ENCODE results near the gene TAF6L. TPM values are rescaled to one million over a fixed set of nuclear protein-coding genes. Genes with fewer than 3 reads are reported as not detected.
A peak's percentile ranks its signal among the peaks of the same experiment; 100 is the strongest.
"Not testable (repeated sequence)": the region's sequence is repeated elsewhere in the genome, so short reads cannot be mapped to it uniquely, and the experiment has no call there.

The TAF6L gene
- total RNA-seq, 4 donors from 2014 or later = 13.5 to 43.2 (median 21.4) TPM

- H3K4me3 ChIP-seq = no peak overlapping the region
- no peaks in the 10 kb centered on the region for H3K27me3 ChIP-seq
- in situ Hi-C loops (cut with MboI; ENCODE audit: low sequenced_read_pairs in 4 of 4) (no loop called here), intact Hi-C loops (cut with DNase I; ENCODE audit: low total_unique reads) (no loop called here)
- ATAC-seq = no peak
- H3K36me3 ChIP-seq = peaks cover 0 to 6% of the 10 kb centered on the region in 2 donors
- no peak overlapping the region for H3K27ac ChIP-seq
- DNase-seq = no peak
- H3K9me3 ChIP-seq = no peaks in the 10 kb centered on the region
- peaks cover 19 to 27% of the 10 kb centered on the region in 2 donors for H3K4me1 ChIP-seq
- no peak for TF ChIP-seq POLR2A (IDR thresholded peaks at IDR 0.05)
- TF ChIP-seq, protein P1, sequence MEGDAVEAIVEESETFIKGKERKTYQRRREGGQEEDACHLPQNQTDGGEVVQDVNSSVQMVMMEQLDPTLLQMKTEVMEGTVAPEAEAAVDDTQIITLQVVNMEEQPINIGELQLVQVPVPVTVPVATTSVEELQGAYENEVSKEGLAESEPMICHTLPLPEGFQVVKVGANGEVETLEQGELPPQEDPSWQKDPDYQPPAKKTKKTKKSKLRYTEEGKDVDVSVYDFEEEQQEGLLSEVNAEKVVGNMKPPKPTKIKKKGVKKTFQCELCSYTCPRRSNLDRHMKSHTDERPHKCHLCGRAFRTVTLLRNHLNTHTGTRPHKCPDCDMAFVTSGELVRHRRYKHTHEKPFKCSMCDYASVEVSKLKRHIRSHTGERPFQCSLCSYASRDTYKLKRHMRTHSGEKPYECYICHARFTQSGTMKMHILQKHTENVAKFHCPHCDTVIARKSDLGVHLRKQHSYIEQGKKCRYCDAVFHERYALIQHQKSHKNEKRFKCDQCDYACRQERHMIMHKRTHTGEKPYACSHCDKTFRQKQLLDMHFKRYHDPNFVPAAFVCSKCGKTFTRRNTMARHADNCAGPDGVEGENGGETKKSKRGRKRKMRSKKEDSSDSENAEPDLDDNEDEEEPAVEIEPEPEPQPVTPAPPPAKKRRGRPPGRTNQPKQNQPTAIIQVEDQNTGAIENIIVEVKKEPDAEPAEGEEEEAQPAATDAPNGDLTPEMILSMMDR (IDR thresholded peaks at IDR 0.05 in 4 of 5, conservative IDR thresholded peaks at IDR 0.05 in 1 of 5) = no peak
Observed at GRCh38 chr11:62757846-62758788, 13.1 kb upstream of the TAF6L start.

GRCh38 chr11:62760867-62761227 lies 10.3 kb upstream of the TAF6L start:
- H3K36me3 ChIP-seq = peaks cover 0 to 12% of the 10 kb centered on the region in 2 donors
- peaks cover 12 to 21% of the 10 kb centered on the region in 2 donors for H3K4me1 ChIP-seq
- H3K27ac ChIP-seq = peak overlapping the region; percentile 80 to 96 (median 88)
- ATAC-seq; H3K9me3 ChIP-seq; DNase-seq; H3K27me3 ChIP-seq; intact Hi-C loops (cut with DNase I; ENCODE audit: low total_unique reads); in situ Hi-C loops (cut with MboI; ENCODE audit: low sequenced_read_pairs in 4 of 4): not testable (repeated sequence)
- peak overlapping the region; percentile 82 to 97 (median 90) for H3K4me3 ChIP-seq

DNA sequence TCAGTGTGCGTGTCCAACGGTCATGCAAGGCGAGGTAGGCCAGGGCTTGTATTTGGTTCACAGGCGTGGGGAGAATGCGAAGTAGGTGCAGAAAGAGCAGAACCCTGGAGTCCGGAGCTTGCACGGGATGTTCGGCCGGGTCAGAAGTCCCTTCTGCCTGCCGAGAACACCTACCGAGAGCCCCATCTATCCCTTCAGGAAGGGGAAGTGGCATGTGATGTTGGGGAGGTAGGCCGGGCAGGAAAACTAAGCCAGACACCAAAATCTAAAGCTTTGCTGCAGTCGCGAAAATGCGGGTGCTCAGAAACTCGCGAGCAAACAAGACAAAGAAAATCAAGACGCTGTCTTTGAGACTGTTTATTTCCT lies 435 bp upstream of the TAF6L start:
- Histone ChIP-seq H3K4me1 (peaks cover 18 to 23% of the 10 kb centered on the region in 2 donors), H3K9me3 (no peaks in the 10 kb centered on the region), H3K36me3 (peaks cover 0 to 26% of the 10 kb centered on the region in 2 donors), H3K27ac (peak overlapping the region; percentile 89 to 99 (median 96)), H3K4me3 (peak overlapping the region; percentile 74 to 87 (median 76)), H3K27me3 (no peaks in the 10 kb centered on the region)
- peak in 1 of 2 donors; percentile 33 for DNase-seq
- in situ Hi-C loops (cut with MboI; ENCODE audit: low sequenced_read_pairs in 4 of 4) (no loop called here), intact Hi-C loops (cut with DNase I; ENCODE audit: low total_unique reads) (loop anchor here (5.0 kb wide), 2 partner anchors 87 to 178 kb away; partner anchors contain the start of gene TUT1)
- no peak for TF ChIP-seq POLR2A (IDR thresholded peaks at IDR 0.05)
- TF ChIP-seq, protein P1 (IDR thresholded peaks at IDR 0.05 in 4 of 5, conservative IDR thresholded peaks at IDR 0.05 in 1 of 5) = no peak
- ATAC-seq = peak; percentile 27 to 29

- no peak for ATAC-seq
- TF ChIP-seq POLR2A (IDR thresholded peaks at IDR 0.05) = no peak
- TF ChIP-seq, protein P1 (IDR thresholded peaks at IDR 0.05 in 4 of 5, conservative IDR thresholded peaks at IDR 0.05 in 1 of 5) = no peak
Observed at GRCh38 chr11:62774407-62774806, 3.2 kb downstream of the TAF6L start.

DNA sequence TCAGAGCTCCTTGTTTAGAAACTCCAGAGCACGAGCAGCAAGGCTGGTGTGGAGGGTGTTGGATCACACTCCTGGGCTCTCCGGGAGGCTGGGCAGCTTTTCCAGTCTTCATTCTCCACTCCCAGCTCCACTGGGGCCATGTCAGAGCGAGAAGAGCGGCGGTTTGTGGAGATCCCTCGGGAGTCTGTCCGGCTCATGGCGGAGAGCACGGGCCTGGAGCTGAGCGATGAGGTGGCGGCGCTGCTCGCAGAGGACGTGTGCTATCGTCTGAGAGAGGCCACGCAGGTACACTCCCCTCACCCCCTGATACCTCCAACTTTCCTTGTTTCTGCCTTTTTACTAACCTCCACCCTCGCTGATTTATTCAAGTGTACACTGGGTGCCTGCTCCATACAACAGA lies 4.5 kb downstream of the TAF6L start:
- Histone ChIP-seq H3K9me3 (no peaks in the 10 kb centered on the region), H3K27ac (no peak overlapping the region), H3K27me3 (no peaks in the 10 kb centered on the region), H3K36me3 (peaks cover 0 to 39% of the 10 kb centered on the region in 2 donors), H3K4me1 (peaks cover 10 to 14% of the 10 kb centered on the region in 2 donors), H3K4me3 (no peak overlapping the region)
- ATAC-seq (no peak), DNase-seq (no peak)
- TF ChIP-seq, protein P1 (IDR thresholded peaks at IDR 0.05 in 4 of 5, conservative IDR thresholded peaks at IDR 0.05 in 1 of 5) = no peak
- TF ChIP-seq POLR2A (IDR thresholded peaks at IDR 0.05) = no peak
- in situ Hi-C loops (cut with MboI; ENCODE audit: low sequenced_read_pairs in 4 of 4) (no loop called here), intact Hi-C loops (cut with DNase I; ENCODE audit: low total_unique reads) (no loop called here)

More at GRCh38 chr11:62774407-62774806, 3.2 kb downstream of the TAF6L start:
- in situ Hi-C loops (cut with MboI; ENCODE audit: low sequenced_read_pairs in 4 of 4) (no loop called here), intact Hi-C loops (cut with DNase I; ENCODE audit: low total_unique reads) (loop anchor here (5.0 kb wide), 2 partner anchors 83 to 182 kb away; partner anchors contain the start of gene TUT1)
- DNase-seq = no peak
- peaks cover 0 to 32% of the 10 kb centered on the region in 2 donors for H3K36me3 ChIP-seq
- no peak overlapping the region for H3K27ac ChIP-seq
- peaks cover 18 to 23% of the 10 kb centered on the region in 2 donors for H3K4me1 ChIP-seq
- H3K9me3 ChIP-seq = no peaks in the 10 kb centered on the region
- no peak overlapping the region for H3K4me3 ChIP-seq
- no peaks in the 10 kb centered on the region for H3K27me3 ChIP-seq
